A172 (cell line): ENCODE data around the gene GFPT1. TPM values are rescaled to one million over a fixed set of nuclear protein-coding genes. Genes with fewer than 3 reads are reported as not detected.

Source experiments
- DNase-seq: peaks from one replicate; pipeline ENCODE4 v3.0.0-alpha.2; 2015; ENCODE audit warnings: low spot score
- total RNA-seq: library from RNA; depleted of rRNA; stranded (reverse); fragments of >200 nt; shearing (Covaris generic); gene quantifications from 2 replicates; pipeline ENCODE4 v1.2.3, GENCODE V29; 2014; rRNA removed

GFPT1 gene
- total RNA-seq, 1 experiment from 2014 or later: 39.5 TPM

DNA sequence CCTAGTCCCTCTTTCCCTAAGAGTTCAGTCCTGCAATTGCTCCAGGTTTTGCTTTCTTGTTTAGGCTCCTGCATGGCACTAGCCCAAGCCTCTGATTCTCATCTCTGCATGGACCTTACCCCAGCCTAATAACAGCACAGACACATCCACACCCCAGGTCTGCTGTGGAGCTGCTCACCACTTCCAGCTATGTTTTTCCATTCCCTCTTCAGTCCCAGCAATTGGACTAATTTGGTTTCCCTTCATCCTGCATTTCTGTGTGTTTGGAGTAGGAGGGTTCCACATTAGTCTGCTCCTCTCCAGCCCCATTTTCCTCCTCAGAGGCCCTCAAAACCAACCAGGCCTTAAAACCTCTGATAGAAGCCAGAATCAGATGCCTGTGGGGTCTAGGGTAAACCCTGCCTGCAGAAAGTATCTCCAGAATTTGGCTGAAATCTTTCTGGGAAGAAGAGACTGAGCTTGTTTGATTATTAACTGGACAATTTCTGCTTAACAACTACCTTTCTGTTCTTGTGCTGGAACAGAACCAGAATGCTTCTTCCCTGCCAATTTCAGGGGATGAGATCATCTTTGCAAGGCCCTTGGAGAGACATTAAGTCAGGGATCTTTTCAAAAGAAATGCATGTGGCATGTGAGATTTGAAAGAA, 95.9 kb downstream of the GFPT1 start:
- DNase-seq: no peak

DNA sequence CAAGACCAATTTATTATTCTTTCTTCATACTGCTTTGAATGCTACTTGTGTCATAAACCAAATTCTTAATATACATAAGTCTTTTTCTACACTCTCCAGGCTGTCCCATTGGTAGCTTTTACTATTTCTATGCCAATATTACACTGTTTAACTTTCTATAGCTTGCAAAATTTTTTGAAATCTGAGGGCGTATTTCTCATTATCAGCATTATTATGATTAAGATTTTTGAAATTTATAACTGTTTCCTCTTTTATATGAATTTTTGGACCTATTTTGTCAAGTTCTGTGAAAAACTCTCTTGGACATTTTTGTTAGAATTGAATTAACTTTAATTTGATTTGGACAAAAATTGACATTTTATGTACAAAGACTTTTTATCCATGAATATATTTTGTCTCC, 98.6 kb downstream of the GFPT1 start:
- DNase-seq: no peak

DNA sequence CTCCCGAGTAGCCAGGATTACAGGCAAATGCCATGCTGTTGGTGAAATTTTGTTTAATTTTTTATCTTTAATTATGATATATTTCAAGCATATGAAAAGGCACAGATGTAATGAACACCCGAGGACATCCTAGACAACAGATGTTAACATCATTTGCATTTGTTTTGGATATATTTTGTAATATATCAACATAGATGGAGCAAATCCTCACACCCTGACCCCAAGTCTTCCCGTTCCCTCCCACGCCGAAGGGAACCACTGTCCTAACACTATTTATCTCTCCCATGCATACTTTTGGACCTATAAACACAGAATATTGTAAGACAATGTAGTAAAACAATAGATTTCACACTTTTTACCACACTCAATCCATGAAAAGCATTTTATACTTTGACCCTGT, 99.5 kb downstream of the GFPT1 start:
- DNase-seq: no peak

DNA sequence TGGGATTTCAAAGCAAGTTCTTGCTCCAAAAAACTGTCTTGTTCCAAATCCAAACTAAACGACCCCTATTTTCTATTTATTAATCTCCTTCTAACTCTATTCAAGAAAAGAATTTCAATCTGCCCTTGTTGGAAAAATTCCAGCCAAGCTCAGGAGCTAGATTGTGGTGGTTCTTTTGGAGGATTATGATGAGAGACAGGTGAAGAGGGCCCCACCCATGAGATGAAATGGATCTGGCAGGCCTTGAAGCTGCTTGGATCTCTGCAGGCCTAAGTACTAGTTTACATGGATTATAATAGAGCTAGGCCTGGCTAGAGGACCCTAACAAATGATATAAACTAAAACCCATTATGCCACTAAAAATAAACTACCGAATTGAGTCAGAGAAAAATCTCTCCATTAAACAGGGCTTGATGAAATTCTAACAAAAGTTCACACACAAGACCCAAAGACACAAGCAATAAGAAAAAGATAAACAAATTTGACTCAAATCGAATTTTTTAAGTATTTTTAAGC, 101.6 kb downstream of the GFPT1 start:
- DNase-seq: no peak

DNA sequence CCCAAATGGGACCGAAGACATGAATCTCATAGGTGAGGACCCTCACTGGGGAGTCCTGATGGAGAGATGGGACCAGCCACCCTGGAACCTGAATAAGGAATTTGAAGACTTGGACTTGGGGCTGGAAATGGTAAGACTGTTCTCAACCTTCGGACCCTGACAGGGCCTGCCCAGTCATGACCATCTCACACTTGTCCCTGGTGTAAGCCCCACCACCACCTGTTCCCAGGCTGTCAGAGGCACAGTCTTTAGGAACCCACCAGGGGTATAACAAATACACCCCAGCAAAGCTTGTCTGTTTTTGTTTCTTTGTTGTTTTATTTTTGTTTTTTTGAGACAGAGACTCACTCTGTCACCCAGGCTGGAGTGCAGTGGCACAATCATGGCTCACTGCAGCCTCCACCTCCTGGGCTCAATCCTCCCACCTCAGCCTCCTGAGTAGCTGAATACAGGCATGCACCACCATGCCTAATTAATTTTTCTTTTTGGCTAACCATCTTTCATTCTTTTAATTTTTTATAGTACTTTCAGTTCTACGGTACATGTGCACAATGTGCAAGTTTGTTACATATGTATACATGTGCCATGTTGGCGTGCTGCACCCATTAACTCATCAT, 106.1 kb downstream of the GFPT1 start:
- no peak for DNase-seq

DNA sequence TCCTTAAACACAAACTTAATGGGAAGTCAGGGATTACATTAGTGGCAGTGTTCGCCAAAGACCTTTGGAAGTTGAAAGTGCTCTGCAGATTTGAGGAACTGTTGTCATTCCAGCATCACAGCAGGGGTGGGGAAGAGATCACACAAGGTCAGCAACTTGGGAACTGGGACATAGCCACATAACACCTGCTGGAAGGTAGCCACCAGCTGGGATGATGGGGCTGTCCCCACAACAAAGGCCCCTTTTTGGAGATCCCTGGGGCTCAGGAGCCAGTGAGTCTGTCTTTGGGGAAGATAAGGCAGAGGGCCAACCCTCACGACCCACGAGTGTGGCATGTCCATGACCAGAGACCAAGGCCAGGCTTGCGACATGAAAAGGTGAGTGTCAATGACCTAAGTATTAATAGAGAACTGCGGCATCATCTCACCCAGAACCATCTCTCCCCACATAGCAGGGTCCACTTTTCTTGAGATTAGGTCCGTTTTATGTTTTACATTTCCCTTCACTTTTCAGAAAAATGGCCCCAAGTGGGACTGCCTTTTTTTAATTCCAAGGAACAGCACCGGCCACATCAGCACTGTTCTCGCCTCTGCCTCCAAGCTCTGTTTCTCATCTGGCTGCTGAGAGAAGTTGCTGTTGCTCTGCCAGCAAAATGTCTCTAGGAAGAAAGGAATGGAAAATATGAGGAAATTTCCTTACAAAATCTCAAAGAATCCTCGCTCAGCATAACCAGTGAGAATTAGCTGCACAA, 106.9 kb downstream of the GFPT1 start:
- no peak for DNase-seq

DNA sequence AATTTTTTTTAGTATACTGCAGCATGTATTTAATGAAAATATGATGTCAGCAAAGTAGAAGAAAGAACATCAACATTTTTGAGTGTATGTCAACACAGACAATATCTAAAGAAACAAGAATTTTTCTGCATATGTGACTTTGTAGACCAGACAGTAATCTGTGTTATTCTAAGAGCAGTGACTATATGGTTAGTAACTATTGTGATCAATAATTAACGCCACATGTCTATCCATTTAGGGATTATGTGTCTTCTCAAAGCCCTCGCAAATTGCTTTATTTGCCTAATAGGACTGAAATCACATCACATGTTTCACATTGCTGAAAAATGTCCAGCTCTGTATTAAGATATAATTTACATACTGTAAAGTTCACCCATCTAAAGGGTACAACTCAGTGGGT, 107.8 kb downstream of the GFPT1 start:
- DNase-seq: no peak

DNA sequence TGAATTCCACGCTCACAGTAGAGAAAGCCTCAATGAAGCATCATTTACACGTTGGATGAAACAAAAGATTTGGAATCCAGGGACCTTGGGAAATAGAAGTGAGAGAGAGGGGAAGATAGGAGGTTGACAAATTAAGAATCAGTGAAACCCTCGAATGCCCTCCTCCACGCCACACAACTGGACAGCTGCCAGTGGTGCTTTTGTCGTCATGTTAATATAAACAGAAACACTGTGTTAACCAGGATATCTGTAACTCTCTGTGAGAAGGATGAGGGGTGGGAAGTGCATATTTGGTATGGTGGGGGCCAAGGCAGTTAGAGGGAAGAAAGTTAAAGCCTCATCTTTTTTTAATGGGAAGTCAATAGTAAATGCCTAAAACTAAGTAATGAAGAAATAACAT, 108.7 kb downstream of the GFPT1 start:
- no peak for DNase-seq

DNA sequence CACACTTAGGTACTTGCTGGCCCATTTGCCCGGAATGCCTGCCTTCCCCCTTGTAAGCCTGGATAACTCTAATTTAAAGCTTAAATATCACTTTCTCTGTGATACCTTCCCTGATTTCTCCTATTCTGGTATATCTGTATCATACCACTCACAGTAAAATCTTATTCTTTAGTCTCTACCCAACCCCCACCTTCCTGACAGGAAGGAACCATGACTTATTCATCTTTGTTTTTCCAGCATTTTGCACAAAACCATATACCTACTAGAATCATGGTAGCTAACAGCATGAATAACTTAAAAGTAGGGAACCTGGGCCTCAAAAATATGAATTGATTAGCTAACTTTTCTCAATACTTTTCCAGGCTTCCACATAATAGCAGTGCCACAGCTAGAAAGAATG, 111.5 kb downstream of the GFPT1 start:
- no peak for DNase-seq

DNA sequence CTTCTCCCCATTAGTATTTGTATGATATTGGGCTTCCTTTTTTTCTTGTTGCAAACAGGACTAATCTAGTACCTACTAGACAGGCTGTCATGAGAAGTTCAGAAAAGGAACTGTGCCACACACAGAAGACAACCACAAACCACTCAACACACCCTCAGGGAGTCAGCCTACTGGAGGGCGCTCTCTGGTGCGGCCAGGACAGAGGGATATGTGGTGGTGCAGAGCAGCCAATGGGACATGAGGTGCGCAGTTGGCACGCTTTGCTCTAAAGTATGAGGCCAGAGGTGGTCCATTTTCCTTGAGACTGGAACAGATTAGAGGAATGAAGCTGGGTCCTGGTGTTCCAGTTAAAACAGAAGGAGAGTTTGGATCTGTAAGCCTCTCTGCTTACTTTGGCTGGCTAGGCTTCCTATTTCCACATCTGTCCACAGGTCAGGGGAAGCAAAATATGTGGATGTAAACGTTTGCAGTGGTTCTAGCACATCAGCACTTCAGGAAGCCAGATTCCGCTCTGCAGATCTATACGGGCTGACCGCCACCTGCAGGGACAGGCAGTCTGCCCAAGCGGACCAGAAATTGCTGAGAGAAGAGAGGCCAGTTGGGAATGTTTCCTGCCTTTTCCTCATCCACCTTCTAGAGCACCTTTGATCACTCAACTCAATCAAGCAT, 114.1 kb downstream of the GFPT1 start:
- no peak for DNase-seq

DNA sequence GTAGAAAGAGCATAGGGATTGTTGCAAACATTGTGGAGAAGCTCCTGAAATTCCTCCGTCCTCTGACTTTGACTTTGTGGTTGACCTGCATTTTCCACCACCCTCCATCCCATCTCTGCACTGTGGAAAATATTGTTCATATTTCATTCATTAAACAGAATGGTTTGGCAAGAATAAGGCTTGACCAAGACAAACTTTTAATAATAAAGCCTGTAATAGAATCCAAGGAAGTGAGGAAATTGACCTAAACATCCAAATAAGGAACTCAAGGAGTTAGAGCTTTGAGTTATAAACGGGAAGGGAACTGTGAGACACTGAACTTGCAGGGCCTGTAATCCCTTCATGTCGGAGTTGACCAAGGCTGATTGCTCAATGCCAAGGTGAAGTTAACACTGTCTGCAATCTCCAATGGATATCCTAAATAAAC, 115.2 kb downstream of the GFPT1 start:
- no peak for DNase-seq

Other genes starting within 250 kb of the GFPT1 start
- gene NFU1, start 50.2 kb upstream of the GFPT1 start, total RNA-seq: 92.9 and 185 TPM in 2 replicates